ENCODE measurements around the gene NFS1.

GRCh38 chr20:35719717-35720116 is 20.6 kb upstream of the NFS1 start:
- no peak for TF ChIP-seq EZH2 (IDR thresholded peaks at IDR 0.05; ENCODE audit: borderline replicate concordance)
- no peak for TF ChIP-seq CTCF (IDR thresholded peaks at IDR 0.05; ENCODE audit: poor library complexity)
- no peak for TF ChIP-seq EZH2phosphoT487 (IDR thresholded peaks at IDR 0.05; ENCODE audit: low read depth, severe bottlenecking, unreplicated experiment)
